Calu3 (cell line): ENCODE measurements around the gene DDX55. TPM values are rescaled to one million over a fixed set of nuclear protein-coding genes. Genes with fewer than 3 reads are reported as not detected.

Experiments
- BruUV-seq: library from RNA; stranded (reverse); fragments of 400-500 nt; replicated peaks from 2 replicates; lab custom pipeline; 2021; lab: Mats Ljungman, UMichigan
- CTCF ChIA-PET: fragments of 300-600 bp; sonication (Branson Sonifier 250); formaldehyde crosslinking; loops from one replicate; lab custom pipeline; 2022; ENCODE audit warnings: antibody characterized with exemption; lab: Charles Lee
- DNase-seq: peaks from one replicate; pipeline ENCODE4 v3.0.0; 2022
- H3K27ac Mint-ChIP-seq: one replicate; pipeline ENCODE4 v1.8.0; 2022; ENCODE audit warnings: mixed read lengths; ENCODE audit not compliant: unreplicated experiment
- H3K27me3 Mint-ChIP-seq: one replicate; pipeline ENCODE4 v1.8.0; 2022; ENCODE audit warnings: mixed read lengths; ENCODE audit not compliant: unreplicated experiment
- H3K36me3 Mint-ChIP-seq: one replicate; pipeline ENCODE4 v1.8.0; 2022; ENCODE audit warnings: mild to moderate bottlenecking, moderate library complexity, mixed read lengths; ENCODE audit not compliant: insufficient read depth, unreplicated experiment
- H3K4me1 Mint-ChIP-seq: one replicate; pipeline ENCODE4 v1.8.0; 2022; ENCODE audit warnings: mild to moderate bottlenecking, low read depth, mixed read lengths; ENCODE audit not compliant: unreplicated experiment
- H3K4me3 Mint-ChIP-seq: one replicate; pipeline ENCODE4 v1.8.0; 2022; ENCODE audit warnings: mild to moderate bottlenecking, low read depth, moderate library complexity, mixed read lengths; ENCODE audit not compliant: unreplicated experiment
- H3K9me3 Mint-ChIP-seq: one replicate; pipeline ENCODE4 v1.8.0; 2022; ENCODE audit warnings: low read depth, mixed read lengths; ENCODE audit not compliant: unreplicated experiment
- CTCF ChIP-seq: fragments of 200-600 bp; IDR thresholded peaks from one replicate; pipeline ENCODE4 v1.8.0; 2022; ENCODE audit warnings: antibody characterized with exemption; ENCODE audit not compliant: unreplicated experiment
- intact Hi-C: fragments of 100-400 bp; cut with micrococcal nuclease; formaldehyde crosslinking; loops from one replicate; pipeline ENCODE4 v1.10.0; 2022; ENCODE audit not compliant: unreplicated experiment
- total RNA-seq: library from RNA; stranded (reverse); gene quantifications from 2 replicates; pipeline ENCODE4 v1.2.3, GENCODE V29; 2022

The DDX55 gene
- total RNA-seq, 1 experiment from 2014 or later: 52.7 TPM

- no peak for DNase-seq
- peaks cover 24% of the 10 kb centered on the region for H3K36me3 Mint-ChIP-seq
- no peak overlapping the region for H3K4me3 Mint-ChIP-seq
- no peak for TF ChIP-seq CTCF
- no peaks in the 10 kb centered on the region for H3K27me3 Mint-ChIP-seq
- no TSS peak for BruUV-seq
- H3K4me1 Mint-ChIP-seq: no peaks in the 10 kb centered on the region
- H3K27ac Mint-ChIP-seq: no peak overlapping the region
- intact Hi-C loops: no loop called here
- CTCF ChIA-PET: no interaction called here
- H3K9me3 Mint-ChIP-seq: no peaks in the 10 kb centered on the region
Observed at GRCh38 chr12:123655420-123655819, 53.5 kb downstream of the DDX55 start.

- H3K27me3 Mint-ChIP-seq: no peaks in the 10 kb centered on the region
- H3K4me3 Mint-ChIP-seq: no peak overlapping the region
- intact Hi-C loops: no loop called here
- no peaks in the 10 kb centered on the region for H3K9me3 Mint-ChIP-seq
- no peaks in the 10 kb centered on the region for H3K4me1 Mint-ChIP-seq
- H3K27ac Mint-ChIP-seq: no peak overlapping the region
- CTCF ChIA-PET: no interaction called here
- peaks cover 26% of the 10 kb centered on the region for H3K36me3 Mint-ChIP-seq
- BruUV-seq: no TSS peak
- DNase-seq: no peak
- no peak for TF ChIP-seq CTCF
Observed at GRCh38 chr12:123656392-123656791, 54.5 kb downstream of the DDX55 start.

GRCh38 chr12:123657211-123657610 is 55.3 kb downstream of the DDX55 start:
- DNase-seq: no peak
- Mint-ChIP-seq H3K36me3 (peaks cover 20% of the 10 kb centered on the region), H3K4me1 (no peaks in the 10 kb centered on the region), H3K9me3 (no peaks in the 10 kb centered on the region), H3K27me3 (no peaks in the 10 kb centered on the region), H3K27ac (no peak overlapping the region), H3K4me3 (no peak overlapping the region)
- TF ChIP-seq CTCF: no peak
- intact Hi-C loops: no loop called here
- CTCF ChIA-PET: no interaction called here
- no TSS peak for BruUV-seq

GRCh38 chr12:123659996-123660727 is 58.3 kb downstream of the DDX55 start:
- no peaks in the 10 kb centered on the region for H3K9me3 Mint-ChIP-seq
- BruUV-seq: no TSS peak
- no peaks in the 10 kb centered on the region for H3K4me1 Mint-ChIP-seq
- no peak overlapping the region for H3K4me3 Mint-ChIP-seq
- no peaks in the 10 kb centered on the region for H3K27me3 Mint-ChIP-seq
- no peak overlapping the region for H3K27ac Mint-ChIP-seq
- DNase-seq: no peak
- TF ChIP-seq CTCF: no peak
- CTCF ChIA-PET: no interaction called here
- peaks cover 19% of the 10 kb centered on the region for H3K36me3 Mint-ChIP-seq
- intact Hi-C loops: no loop called here
